GM23338 (cell line): ENCODE data around the gene POLR2H. TPM values are rescaled to one million over a fixed set of nuclear protein-coding genes. Genes with fewer than 3 reads are reported as not detected.

Experiments used
- ATAC-seq: fragments of 200-7000 bp; cut with Tn5 transposase; 3 replicates; pipeline ENCODE4 v1.9.1; 2020
- DNase-seq: peaks from one replicate; pipeline ENCODE4 v3.0.0-alpha.2; 2015; ENCODE audit warnings: low spot score
- H2AFZ ChIP-seq: fragments of 200-600 bp; sonication (generic); 2 replicates; pipeline ENCODE4 v1.8.0; 2016; ENCODE audit warnings: antibody characterized with exemption, mild to moderate bottlenecking, moderate library complexity
- H3F3A ChIP-seq: fragments of 200-600 bp; sonication (generic); replicated peaks from 2 replicates; pipeline ENCODE4 v1.8.0; 2017; ENCODE audit warnings: antibody characterized with exemption, mixed run types, low read depth
- H3K27ac ChIP-seq: fragments of 200-600 bp; sonication (generic); 2 replicates; pipeline ENCODE4 v1.6.1; 2016; ENCODE audit warnings: low read depth
- H3K27me3 ChIP-seq: fragments of 200-600 bp; sonication (generic); 2 replicates; pipeline ENCODE4 v1.8.0; 2016; ENCODE audit warnings: mild to moderate bottlenecking, mixed run types, moderate library complexity; ENCODE audit not compliant: insufficient read depth
- H3K36me3 ChIP-seq: fragments of 200-600 bp; sonication (generic); 2 replicates; pipeline ENCODE4 v1.8.0; 2016; ENCODE audit warnings: mild to moderate bottlenecking; ENCODE audit not compliant: insufficient read depth
- H3K4me1 ChIP-seq: fragments of 200-600 bp; sonication (generic); 2 replicates; pipeline ENCODE4 v1.8.0; 2016; ENCODE audit warnings: mild to moderate bottlenecking, moderate library complexity; ENCODE audit not compliant: insufficient read depth
- H3K4me2 ChIP-seq: fragments of 200-600 bp; sonication (generic); 2 replicates; pipeline ENCODE4 v1.7.1; 2017; ENCODE audit warnings: mixed run types
- H3K4me3 ChIP-seq: fragments of 200-600 bp; sonication (generic); 2 replicates; pipeline ENCODE4 v1.6.1; 2016; ENCODE audit warnings: mixed run types
- H3K79me2 ChIP-seq: fragments of 200-600 bp; sonication (generic); replicated peaks from 2 replicates; pipeline ENCODE4 v1.8.0; 2017; ENCODE audit warnings: mild to moderate bottlenecking; ENCODE audit not compliant: insufficient read depth
- H3K9me2 ChIP-seq: fragments of 200-600 bp; sonication (generic); 2 replicates; pipeline ENCODE4 v1.8.0; 2017; ENCODE audit not compliant: insufficient read depth
- H4K20me1 ChIP-seq: fragments of 200-600 bp; sonication (generic); replicated peaks from 2 replicates; pipeline ENCODE4 v1.8.0; 2017; ENCODE audit warnings: mild to moderate bottlenecking; ENCODE audit not compliant: insufficient read depth
- H3K27ac Mint-ChIP-seq: 2 replicates; pipeline ENCODE4 v1.8.0; 2020; ENCODE audit warnings: inconsistent platforms, mild to moderate bottlenecking, moderate library complexity, mixed read lengths
- H3K27me3 Mint-ChIP-seq: 3 replicates; pipeline ENCODE4 v1.8.0; 2022; ENCODE audit warnings: low read depth, mild to moderate bottlenecking, moderate library complexity, mixed read lengths, inconsistent platforms; ENCODE audit not compliant: insufficient read depth, poor library complexity
- H3K36me3 Mint-ChIP-seq: 3 replicates; pipeline ENCODE4 v1.8.0; 2021; ENCODE audit warnings: low read depth, mild to moderate bottlenecking, inconsistent platforms, moderate library complexity, mixed read lengths
- H3K4me1 Mint-ChIP-seq: 3 replicates; pipeline ENCODE4 v1.8.0; 2020; ENCODE audit warnings: mild to moderate bottlenecking, inconsistent platforms, mixed read lengths
- H3K4me3 Mint-ChIP-seq: 3 replicates; pipeline ENCODE4 v1.8.0; 2021; ENCODE audit warnings: moderate library complexity, mild to moderate bottlenecking, inconsistent platforms, mixed read lengths
- H3K9me3 Mint-ChIP-seq: 3 replicates; pipeline ENCODE4 v1.8.0; 2020; ENCODE audit warnings: moderate library complexity, mild to moderate bottlenecking, inconsistent platforms, mixed read lengths
- CREB1 ChIP-seq: fragments of 250-450 bp; sonication (Bioruptor Pico); IDR thresholded peaks from 2 replicates; pipeline ENCODE4 v1.5.0; 2020; ENCODE audit warnings: low read depth, mild to moderate bottlenecking, moderate library complexity
- CTCF ChIP-seq, 2 experiments: fragments of 200-600 bp in 1 of 2; sonication (generic) in 1 of 2; conservative IDR thresholded peaks; 2 replicates each; pipeline versions ENCODE4 v1.5.1 to v1.6.1; 2016 to 2017; ENCODE audit warnings: antibody characterized with exemption in 2 of 2, low read depth in 2 of 2, mild to moderate bottlenecking in 2 of 2, moderate library complexity in 1 of 2
- EZH2phosphoT487 ChIP-seq: fragments of 200-600 bp; sonication (generic); IDR thresholded peaks from one replicate; pipeline ENCODE4 v1.8.1; 2018; ENCODE audit warnings: antibody characterized with exemption; ENCODE audit not compliant: unreplicated experiment
- POLR2AphosphoS5 ChIP-seq: IDR thresholded peaks from 2 replicates; pipeline ENCODE4 v1.6.1; 2016; ENCODE audit warnings: antibody characterized with exemption, low read depth
- REST ChIP-seq: IDR thresholded peaks from one replicate; pipeline ENCODE4 v1.6.1; 2018; ENCODE audit warnings: antibody characterized with exemption; ENCODE audit not compliant: unreplicated experiment
- STAT1 ChIP-seq: IDR thresholded peaks from one replicate; pipeline ENCODE4 v1.6.1; 2016; ENCODE audit warnings: antibody characterized with exemption; ENCODE audit not compliant: unreplicated experiment
- ZNF114 ChIP-seq: fragments of 250-450 bp; sonication (Bioruptor Pico); IDR thresholded peaks from 2 replicates; pipeline ENCODE4 v1.5.0; 2020; ENCODE audit warnings: mild to moderate bottlenecking, moderate library complexity
- ZNF462 ChIP-seq: fragments of 250-450 bp; sonication (Bioruptor Pico); IDR thresholded peaks from 2 replicates; pipeline ENCODE4 v1.5.0; 2020; ENCODE audit warnings: mild to moderate bottlenecking, moderate library complexity
- polyA plus RNA-seq: library from polyadenylated mRNA; unstranded; fragments of >200 nt; fragmentation: Nextera tagmentation; extraction: Ambion mirVana; gene quantifications from 2 replicates; pipeline ENCODE4 v1.2.1, GENCODE V29; 2016
- total RNA-seq: library from RNA; depleted of rRNA; stranded (reverse); fragments of >200 nt; shearing (Covaris generic); gene quantifications from 2 replicates; pipeline ENCODE4 v1.2.3, GENCODE V29; 2014

The POLR2H gene
- total and polyA plus RNA-seq, 2 experiments from 2014 or later: 190 to 199 TPM

- Histone ChIP-seq H3F3A (no peaks in the 10 kb centered on the region), H4K20me1 (peaks cover 7% of the 10 kb centered on the region; the same call in 1 of the 2 replicates), H3K27ac (peak overlapping the region; percentile 59; the same call in 1 of the 2 replicates), H3K79me2 (no peaks in the 10 kb centered on the region), H3K4me2 (no peak overlapping the region), H3K36me3 (no peaks in the 10 kb centered on the region), H3K4me1 (peaks cover 10% of the 10 kb centered on the region; the same call in 1 of the 2 replicates), H2AFZ (no peak overlapping the region), H3K4me3 (no peak overlapping the region), H3K9me2 (no peaks in the 10 kb centered on the region), H3K27me3 (no peaks in the 10 kb centered on the region)
- no peak overlapping the region for H3K4me3 Mint-ChIP-seq
- H3K36me3 Mint-ChIP-seq: peaks cover 25% of the 10 kb centered on the region
- no peak for TF ChIP-seq CREB1 (CRISPR knock-in tag)
- no peak for TF ChIP-seq REST
- no peak for TF ChIP-seq ZNF462 (CRISPR knock-in tag)
- TF ChIP-seq ZNF114 (CRISPR knock-in tag): no peak
- TF ChIP-seq EZH2phosphoT487: no peak
- TF ChIP-seq CTCF (conservative IDR thresholded peaks at IDR 0.05; ENCODE audit: low read depth in 2 of 2): no peak
- TF ChIP-seq STAT1: no peak
- no peak for TF ChIP-seq POLR2AphosphoS5
- no peak for ATAC-seq
- no peak for DNase-seq
- peaks cover 8% of the 10 kb centered on the region for H3K27me3 Mint-ChIP-seq
- H3K27ac Mint-ChIP-seq: no peak overlapping the region
- H3K4me1 Mint-ChIP-seq: peaks cover 22% of the 10 kb centered on the region
- H3K9me3 Mint-ChIP-seq: no peaks in the 10 kb centered on the region
Observed at GRCh38 chr3:184348057-184348382, 13.5 kb upstream of the POLR2H start.
